ENCODE results near the gene OR5K3.
"Not testable (repeated sequence)": the region's sequence is repeated elsewhere in the genome, so short reads cannot be mapped to it uniquely, and the experiment has no call there.

OR5K3 gene

GRCh38 chr3:98390366-98390765 lies at the start of gene OR5K3:
Gene OR5K3, plus strand, starts transcription at chr3:98390666. Its CDS starts 0 bp downstream, at chr3:98390666.
- no peak for DNase-seq (ENCODE audit: low spot score)

GRCh38 chr3:98341758-98342157 lies 48.7 kb upstream of the OR5K3 start:
- no peak for DNase-seq (ENCODE audit: low spot score)

- peak; percentile 34 for DNase-seq (ENCODE audit: low spot score)
Measured at GRCh38 chr3:98343647-98344507, 46.6 kb upstream of the OR5K3 start.

GRCh38 chr3:98350082-98350481 lies 40.4 kb upstream of the OR5K3 start:
- no peak for DNase-seq (ENCODE audit: low spot score)

GRCh38 chr3:98353554-98353953 lies 36.9 kb upstream of the OR5K3 start, which contains the start of gene OR5K4:
Gene OR5K4, plus strand, starts transcription at chr3:98353854. Its CDS starts 0 bp downstream, at chr3:98353854.
- DNase-seq (ENCODE audit: low spot score): no peak

- DNase-seq (ENCODE audit: low spot score): no peak
Measured at GRCh38 chr3:98359250-98359649, 31.2 kb upstream of the OR5K3 start.

GRCh38 chr3:98359993-98360675 lies 30.3 kb upstream of the OR5K3 start:
- DNase-seq (ENCODE audit: low spot score): no peak

- DNase-seq (ENCODE audit: low spot score): no peak
Measured at GRCh38 chr3:98360681-98361080, 29.8 kb upstream of the OR5K3 start.

GRCh38 chr3:98361289-98361688 lies 29.2 kb upstream of the OR5K3 start:
- no peak for DNase-seq (ENCODE audit: low spot score)

GRCh38 chr3:98367464-98368246 lies 22.8 kb upstream of the OR5K3 start:
- DNase-seq (ENCODE audit: low spot score): no peak

- DNase-seq (ENCODE audit: low spot score): no peak
Measured at GRCh38 chr3:98371186-98371585, 19.3 kb upstream of the OR5K3 start.

- no peak for DNase-seq (ENCODE audit: low spot score)
Measured at GRCh38 chr3:98371853-98372252, 18.6 kb upstream of the OR5K3 start.

GRCh38 chr3:98372445-98372844 lies 18.0 kb upstream of the OR5K3 start:
- DNase-seq (ENCODE audit: low spot score): no peak

- DNase-seq (ENCODE audit: low spot score): no peak
Measured at GRCh38 chr3:98376631-98377030, 13.8 kb upstream of the OR5K3 start.

- DNase-seq (ENCODE audit: low spot score): no peak
Measured at GRCh38 chr3:98388147-98388546, 2.3 kb upstream of the OR5K3 start.

GRCh38 chr3:98395101-98395500 lies 4.6 kb downstream of the OR5K3 start:
- no peak for DNase-seq (ENCODE audit: low spot score)

- DNase-seq (ENCODE audit: low spot score): not testable (repeated sequence)
Measured at GRCh38 chr3:98396482-98396881, 6.0 kb downstream of the OR5K3 start.

GRCh38 chr3:98398513-98398912 lies 8.0 kb downstream of the OR5K3 start:
- DNase-seq (ENCODE audit: low spot score): no peak

GRCh38 chr3:98402507-98402906 lies 12.0 kb downstream of the OR5K3 start:
- no peak for DNase-seq (ENCODE audit: low spot score)

GRCh38 chr3:98404010-98404409 lies 13.5 kb downstream of the OR5K3 start:
- DNase-seq (ENCODE audit: low spot score): no peak

- no peak for DNase-seq (ENCODE audit: low spot score)
Measured at GRCh38 chr3:98406034-98406433, 15.6 kb downstream of the OR5K3 start.

- DNase-seq (ENCODE audit: low spot score): no peak
Measured at GRCh38 chr3:98432575-98432974, 42.1 kb downstream of the OR5K3 start.
